Measurements from ENCODE around the gene ROM1.

Gene ROM1

GRCh38 chr11:62595124-62595523 lies 17.9 kb upstream of the ROM1 start:
- Histone ChIP-seq H3K27ac (peak overlapping the region; percentile 65), H3K27me3 (no peaks in the 10 kb centered on the region), H3K4me1 (ENCODE audit: control insufficient read depth in 1 of 2, insufficient read depth in 1 of 2, low read depth in 1 of 2, low read length in 1 of 2) (peaks cover 46 to 49% of the 10 kb centered on the region in 2 experiments), H3K9me3 (no peaks in the 10 kb centered on the region), H3K4me3 (ENCODE audit: low read depth in 1 of 2, low read length in 1 of 2) (no peak overlapping the region), H3K36me3 (peaks cover 50% of the 10 kb centered on the region)
- TF ChIP-seq CTCF (IDR thresholded peaks at IDR 0.05) = no peak

GRCh38 chr11:62599069-62599696 lies 13.9 kb upstream of the ROM1 start:
- Histone ChIP-seq H3K4me3 (ENCODE audit: low read depth in 1 of 2, low read length in 1 of 2) (peak overlapping the region; percentile 13 to 89), H3K36me3 (peaks cover 42% of the 10 kb centered on the region), H3K4me1 (ENCODE audit: control insufficient read depth in 1 of 2, insufficient read depth in 1 of 2, low read depth in 1 of 2, low read length in 1 of 2) (peaks cover 36% of the 10 kb centered on the region in 2 experiments), H3K9me3 (no peaks in the 10 kb centered on the region), H3K27ac (peak overlapping the region; percentile 84), H3K27me3 (no peaks in the 10 kb centered on the region)
- TF ChIP-seq CTCF (IDR thresholded peaks at IDR 0.05) = no peak

- no peak for TF ChIP-seq CTCF (IDR thresholded peaks at IDR 0.05)
- Histone ChIP-seq H3K4me1 (ENCODE audit: control insufficient read depth in 1 of 2, insufficient read depth in 1 of 2, low read depth in 1 of 2, low read length in 1 of 2) (peaks cover 36% of the 10 kb centered on the region in 2 experiments), H3K27me3 (no peaks in the 10 kb centered on the region), H3K27ac (peak overlapping the region; percentile 84), H3K36me3 (peaks cover 42% of the 10 kb centered on the region), H3K4me3 (ENCODE audit: low read depth in 1 of 2, low read length in 1 of 2) (peak overlapping the region; percentile 89 to 98), H3K9me3 (no peaks in the 10 kb centered on the region)
These were observed 13.2 kb upstream of the ROM1 start for GRCh38 chr11:62599901-62600300.

GRCh38 chr11:62600367-62601121 lies 12.5 kb upstream of the ROM1 start:
- Histone ChIP-seq H3K4me3 (ENCODE audit: low read depth in 1 of 2, low read length in 1 of 2) (peak overlapping the region; percentile 89 to 98), H3K27me3 (no peaks in the 10 kb centered on the region), H3K27ac (peak overlapping the region; percentile 84), H3K36me3 (peaks cover 39% of the 10 kb centered on the region), H3K9me3 (no peaks in the 10 kb centered on the region), H3K4me1 (ENCODE audit: control insufficient read depth in 1 of 2, insufficient read depth in 1 of 2, low read depth in 1 of 2, low read length in 1 of 2) (peaks cover 36% of the 10 kb centered on the region in 2 experiments)
- TF ChIP-seq CTCF (IDR thresholded peaks at IDR 0.05) = no peak

- Histone ChIP-seq H3K27me3 (no peaks in the 10 kb centered on the region), H3K4me1 (ENCODE audit: control insufficient read depth in 1 of 2, insufficient read depth in 1 of 2, low read depth in 1 of 2, low read length in 1 of 2) (peaks cover 36% of the 10 kb centered on the region in 2 experiments), H3K4me3 (ENCODE audit: low read depth in 1 of 2, low read length in 1 of 2) (peak overlapping the region; percentile 89 to 98), H3K27ac (peak overlapping the region; percentile 84), H3K36me3 (peaks cover 39% of the 10 kb centered on the region), H3K9me3 (no peaks in the 10 kb centered on the region)
- no peak for TF ChIP-seq CTCF (IDR thresholded peaks at IDR 0.05)
These were observed 12.0 kb upstream of the ROM1 start for GRCh38 chr11:62601122-62601371.
